ENCODE data around the gene PAQR4.

- TF ChIP-seq EZH2 (IDR thresholded peaks at IDR 0.05) = no peak
- TF ChIP-seq POLR2AphosphoS5 (IDR thresholded peaks at IDR 0.05; ENCODE audit: borderline replicate concordance, low read depth, low read length) = no peak
Measured at GRCh38 chr16:2948807-2949704, 20.1 kb upstream of the PAQR4 start.
